ENCODE results near the gene KIF26A. TPM values are rescaled to one million over a fixed set of nuclear protein-coding genes. Genes with fewer than 3 reads are reported as not detected.

KIF26A gene
- total and polyA plus RNA-seq, 8 donors = 3.6 to 13.2 (median 7.1) TPM

DNA sequence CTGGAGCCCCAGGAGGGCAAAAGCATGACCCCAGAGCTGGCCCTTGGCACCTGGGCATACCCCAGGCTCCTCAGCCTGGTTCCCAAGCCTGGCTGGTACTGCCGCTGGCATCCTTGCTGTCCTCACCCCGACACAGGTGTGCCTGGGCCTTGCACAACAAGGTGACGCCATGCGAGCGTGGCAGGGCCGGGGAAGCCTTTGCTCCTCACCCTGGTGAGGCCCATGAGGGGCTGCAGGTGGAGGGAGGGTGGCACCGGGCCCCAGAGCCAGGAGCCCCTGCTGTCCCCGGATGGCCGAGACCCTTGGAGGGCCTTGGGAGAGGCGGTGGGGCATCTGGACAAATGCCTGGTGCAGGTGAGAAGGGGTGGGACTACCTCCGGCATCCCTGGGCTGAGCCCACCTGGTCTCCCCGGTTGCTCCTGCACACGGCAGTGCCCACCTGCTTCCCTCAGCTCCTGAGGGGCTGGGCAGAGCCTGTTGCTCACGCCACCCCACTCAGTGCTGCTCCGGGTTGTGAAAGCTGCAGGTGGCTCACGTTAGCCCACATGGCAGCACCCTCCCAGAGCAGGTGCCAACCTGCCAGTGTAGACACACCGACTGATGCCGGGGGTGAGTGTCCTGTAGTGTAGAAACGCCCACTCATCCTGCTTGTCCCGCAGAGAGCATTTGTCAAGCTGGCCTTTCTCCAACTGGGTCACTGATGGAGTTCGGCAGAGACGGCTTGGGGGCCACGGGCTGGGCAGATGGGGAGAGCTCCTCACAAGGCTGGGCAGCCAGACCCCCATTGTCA, 24.6 kb upstream of the KIF26A start:
- H3K27me3 ChIP-seq = no peaks in the 10 kb centered on the region
- peak in 4 of 6 donors; percentile 11 to 69 (median 42) for DNase-seq
- no peak overlapping the region for H3K27ac ChIP-seq
- no peak for ATAC-seq
- H3K9me3 ChIP-seq = no peaks in the 10 kb centered on the region
- H3K36me3 ChIP-seq = no peaks in the 10 kb centered on the region
- no peak for FAIRE-seq
- H3K4me1 ChIP-seq = peaks cover 0 to 7% (median 0%) of the 10 kb centered on the region in 3 donors
- intact Hi-C loops (cut with DNase I) = no loop called here
- 45 to 67% methylated on average over 23 of the region's 23 CpGs for WGBS, 2 donors
- H3K4me3 ChIP-seq = no peak overlapping the region
- TF ChIP-seq, protein P1, sequence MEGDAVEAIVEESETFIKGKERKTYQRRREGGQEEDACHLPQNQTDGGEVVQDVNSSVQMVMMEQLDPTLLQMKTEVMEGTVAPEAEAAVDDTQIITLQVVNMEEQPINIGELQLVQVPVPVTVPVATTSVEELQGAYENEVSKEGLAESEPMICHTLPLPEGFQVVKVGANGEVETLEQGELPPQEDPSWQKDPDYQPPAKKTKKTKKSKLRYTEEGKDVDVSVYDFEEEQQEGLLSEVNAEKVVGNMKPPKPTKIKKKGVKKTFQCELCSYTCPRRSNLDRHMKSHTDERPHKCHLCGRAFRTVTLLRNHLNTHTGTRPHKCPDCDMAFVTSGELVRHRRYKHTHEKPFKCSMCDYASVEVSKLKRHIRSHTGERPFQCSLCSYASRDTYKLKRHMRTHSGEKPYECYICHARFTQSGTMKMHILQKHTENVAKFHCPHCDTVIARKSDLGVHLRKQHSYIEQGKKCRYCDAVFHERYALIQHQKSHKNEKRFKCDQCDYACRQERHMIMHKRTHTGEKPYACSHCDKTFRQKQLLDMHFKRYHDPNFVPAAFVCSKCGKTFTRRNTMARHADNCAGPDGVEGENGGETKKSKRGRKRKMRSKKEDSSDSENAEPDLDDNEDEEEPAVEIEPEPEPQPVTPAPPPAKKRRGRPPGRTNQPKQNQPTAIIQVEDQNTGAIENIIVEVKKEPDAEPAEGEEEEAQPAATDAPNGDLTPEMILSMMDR (IDR thresholded peaks at IDR 0.05) = no peak

DNA sequence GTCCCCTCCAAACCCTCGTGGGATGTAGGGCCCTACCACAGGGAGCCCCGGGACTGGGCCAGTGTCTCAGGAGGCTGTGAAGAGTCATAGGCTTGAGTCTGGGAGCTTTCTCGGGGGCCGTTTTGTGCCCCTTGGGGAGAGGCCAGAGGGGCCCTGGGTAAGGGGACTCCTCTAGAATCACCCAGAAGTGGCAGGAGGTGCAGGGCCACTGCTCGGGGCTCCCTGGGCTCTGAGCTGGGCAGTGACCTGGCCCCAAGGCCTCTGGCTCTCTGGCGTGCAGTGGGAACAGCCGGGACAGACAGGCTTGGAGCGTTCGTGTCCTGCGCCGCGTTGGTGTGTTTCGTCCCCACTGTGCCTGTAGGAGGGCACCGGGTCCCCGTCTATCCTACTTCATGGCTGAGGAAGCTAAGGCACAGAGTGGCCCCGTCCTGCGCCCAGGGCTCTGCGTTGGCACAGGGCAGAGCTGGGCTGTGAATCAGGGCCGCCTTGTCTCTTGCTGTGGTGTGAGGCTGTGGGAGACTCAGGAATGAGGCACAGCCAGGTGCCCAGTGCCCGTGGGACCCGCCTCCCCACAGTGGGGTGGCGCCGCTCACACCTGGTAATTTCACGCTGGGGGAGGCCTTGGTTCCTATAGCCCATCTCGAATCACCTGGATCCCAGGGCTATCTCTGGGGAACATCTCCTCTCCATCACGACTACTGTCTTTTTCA, 23.8 kb upstream of the KIF26A start:
- ATAC-seq (no peak), DNase-seq (peak in 3 of 6 donors; percentile 22 to 54 (median 50)), FAIRE-seq (no peak)
- peaks cover 0 to 7% (median 0%) of the 10 kb centered on the region in 3 donors for H3K4me1 ChIP-seq
- no peaks in the 10 kb centered on the region for H3K27me3 ChIP-seq
- H3K36me3 ChIP-seq = no peaks in the 10 kb centered on the region
- WGBS, 2 donors = 63 to 75% methylated on average over 26 of the region's 26 CpGs
- H3K27ac ChIP-seq = no peak overlapping the region
- no peaks in the 10 kb centered on the region for H3K9me3 ChIP-seq
- intact Hi-C loops (cut with DNase I) = no loop called here
- TF ChIP-seq, protein P1 (IDR thresholded peaks at IDR 0.05) = no peak
- H3K4me3 ChIP-seq = no peak overlapping the region

DNA sequence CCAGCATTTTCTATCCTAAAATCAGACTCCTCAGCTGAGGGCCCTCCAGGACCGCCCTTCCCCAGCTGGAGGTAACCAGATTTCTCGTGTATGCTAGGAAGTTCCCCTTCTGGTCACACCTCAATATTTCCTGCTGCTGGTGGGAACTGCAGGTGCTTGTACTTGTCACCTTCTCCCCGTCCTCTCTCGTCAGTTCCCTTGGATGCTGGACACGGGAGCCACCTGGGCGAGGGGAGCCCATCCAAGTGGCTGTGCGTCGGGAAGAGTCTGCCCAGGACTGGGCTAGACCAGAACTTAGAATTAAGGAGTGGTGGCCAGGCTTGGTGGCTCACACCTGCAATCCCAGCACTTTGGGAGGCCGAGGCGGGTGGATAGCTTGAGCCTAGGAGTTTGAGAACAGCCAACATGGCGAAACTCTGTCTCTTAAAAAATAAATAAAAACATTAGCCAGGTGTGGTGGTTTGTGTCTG, 23.2 kb upstream of the KIF26A start:
- H3K4me1 ChIP-seq = peaks cover 0 to 7% (median 0%) of the 10 kb centered on the region in 3 donors
- intact Hi-C loops (cut with DNase I) = no loop called here
- FAIRE-seq (no peak), ATAC-seq (no peak), DNase-seq (peak in 3 of 6 donors; percentile 13 to 48 (median 42))
- H3K27ac ChIP-seq = no peak overlapping the region
- no peak overlapping the region for H3K4me3 ChIP-seq
- TF ChIP-seq, protein P1 (IDR thresholded peaks at IDR 0.05) = no peak
- WGBS, 2 donors = 79 to 87% methylated on average over 11 of the region's 11 CpGs
- H3K36me3 ChIP-seq = no peaks in the 10 kb centered on the region
- H3K27me3 ChIP-seq = no peaks in the 10 kb centered on the region
- H3K9me3 ChIP-seq = no peaks in the 10 kb centered on the region

DNA sequence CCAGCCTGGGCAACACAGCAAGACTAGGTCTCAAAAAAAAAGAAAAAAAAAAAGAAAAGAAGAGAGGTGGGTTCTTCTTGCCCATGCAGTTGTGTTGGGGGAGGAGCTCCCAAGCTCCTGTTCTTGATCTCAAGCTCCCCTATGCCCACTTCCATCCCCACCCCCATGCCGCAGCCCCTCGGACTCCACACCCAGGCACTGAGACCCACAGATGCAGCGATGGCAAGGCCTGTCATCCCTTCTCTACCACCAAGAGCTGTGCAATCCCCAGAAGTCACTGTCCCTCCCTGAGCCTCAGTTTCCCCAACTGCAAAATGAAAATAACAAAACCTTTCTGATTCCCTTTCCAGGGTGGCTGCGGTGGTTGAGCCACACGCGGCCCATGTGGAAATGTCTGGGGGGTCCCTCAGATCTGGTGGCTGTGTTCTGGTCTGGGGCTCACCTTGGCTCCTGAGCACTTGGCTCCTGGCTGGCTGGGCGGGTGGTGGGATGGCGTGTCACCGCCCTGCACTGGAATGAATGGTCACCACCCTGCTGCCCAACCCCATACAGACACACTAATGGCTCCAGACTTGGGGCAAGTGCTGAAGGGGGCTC, 22.6 kb upstream of the KIF26A start:
- peaks cover 0 to 7% (median 0%) of the 10 kb centered on the region in 3 donors for H3K4me1 ChIP-seq
- ATAC-seq = no peak
- peak overlapping the region in 1 of 4 donors; percentile 62 for H3K27ac ChIP-seq
- WGBS, 2 donors = 85 to 96% methylated on average over 9 of the region's 9 CpGs
- no peaks in the 10 kb centered on the region for H3K9me3 ChIP-seq
- peak in 3 of 6 donors; percentile 16 to 40 (median 27) for DNase-seq
- intact Hi-C loops (cut with DNase I) = no loop called here
- H3K4me3 ChIP-seq = peak overlapping the region in 3 of 4 donors; percentile 26 to 69 (median 59)
- no peaks in the 10 kb centered on the region for H3K27me3 ChIP-seq
- TF ChIP-seq, protein P1 (IDR thresholded peaks at IDR 0.05) = no peak
- FAIRE-seq = no peak
- no peaks in the 10 kb centered on the region for H3K36me3 ChIP-seq
